Ectodermal cell (in vitro differentiated cells): ENCODE data around the gene RWDD4. TPM values are rescaled to one million over a fixed set of nuclear protein-coding genes. Genes with fewer than 3 reads are reported as not detected.

Experiments
- H3K27ac ChIP-seq: 2 replicates; pipeline ENCODE4 v1.7.0; 2013; ENCODE audit warnings: mild to moderate bottlenecking, low read depth, low read length; ENCODE audit not compliant: insufficient read depth, poor library complexity, severe bottlenecking
- H3K27me3 ChIP-seq: 2 replicates; pipeline ENCODE4 v1.7.0; 2013; ENCODE audit warnings: mild to moderate bottlenecking, low read length; ENCODE audit not compliant: insufficient read depth, control insufficient read depth, poor library complexity, severe bottlenecking
- H3K36me3 ChIP-seq: one replicate; pipeline ENCODE4 v1.7.0; 2013; ENCODE audit warnings: low read length; ENCODE audit not compliant: control insufficient read depth, insufficient read depth
- H3K4me1 ChIP-seq: one replicate; pipeline ENCODE4 v1.7.0; 2013; ENCODE audit warnings: low read length; ENCODE audit not compliant: control insufficient read depth, insufficient read depth
- H3K4me3 ChIP-seq: 2 replicates; pipeline ENCODE4 v1.7.0; 2013; ENCODE audit warnings: low read depth, low read length, control low read depth; ENCODE audit not compliant: insufficient read depth
- H3K9me3 ChIP-seq: 2 replicates; pipeline ENCODE4 v1.7.0; 2013; ENCODE audit warnings: mild to moderate bottlenecking, low read length, moderate library complexity; ENCODE audit not compliant: control insufficient read depth
- WGBS, 2 experiments: methylation state at CpG; one replicate each; pipeline ENCODE4 v1.1.7; 2013; ENCODE audit warnings: missing lambda C conversion rate in 2 of 2; 5-methylcytosine and 5-hydroxymethylcytosine counted together
- polyA plus RNA-seq, 4 experiments: library from polyadenylated mRNA; stranded (reverse); fragments of 50-300 nt; gene quantifications; one replicate each; pipeline ENCODE4 v1.2.3, GENCODE V29; 2013

RWDD4 gene
- polyA plus RNA-seq (2013, experiment 1 of 4): 25.3 TPM
- 25.2 TPM for polyA plus RNA-seq (2013, experiment 2 of 4)
- polyA plus RNA-seq (2013, experiment 3 of 4): 22.0 TPM
- 23.8 TPM for polyA plus RNA-seq (2013, experiment 4 of 4)

GRCh38 chr4:183659029-183659871 lies at the start of gene RWDD4, which contains the start of gene TRAPPC11:
Gene RWDD4 (minus strand): TSS chr4:183659185. CDS start chr4:183658952, 233 bp downstream.
Gene TRAPPC11 (plus strand): TSS chr4:183659293. CDS start chr4:183663868, 4,575 bp downstream.
- H3K36me3 ChIP-seq: peaks cover 7% of the 10 kb centered on the region
- 0 to 1% methylated on average over 57 of the region's 63 CpGs for WGBS, 2 experiments
- H3K4me3 ChIP-seq: peak within 1 kb of the TSS; percentile 95
- H3K27ac ChIP-seq: peak within 1 kb of the TSS; percentile 83
- H3K27me3 ChIP-seq: no peaks in the 10 kb centered on the region
- H3K9me3 ChIP-seq: no peaks in the 10 kb centered on the region
- peaks cover 7% of the 10 kb centered on the region for H3K4me1 ChIP-seq

- WGBS, 2 experiments: 83% methylated on average over 1 of the region's 1 CpG; no CpG with 5 or more reads in 1 of the 2 experiments
- no peaks in the 10 kb centered on the region for H3K9me3 ChIP-seq
- no peak overlapping the region for H3K4me3 ChIP-seq
- no peaks in the 10 kb centered on the region for H3K4me1 ChIP-seq
- no peak overlapping the region for H3K27ac ChIP-seq
- no peaks in the 10 kb centered on the region for H3K27me3 ChIP-seq
- peaks cover 65% of the 10 kb centered on the region for H3K36me3 ChIP-seq
Measured at GRCh38 chr4:183702492-183702891, 43.5 kb upstream of the RWDD4 start.

GRCh38 chr4:183700407-183700806 lies 41.4 kb upstream of the RWDD4 start:
- H3K27me3 ChIP-seq: no peaks in the 10 kb centered on the region
- no peak overlapping the region for H3K27ac ChIP-seq
- H3K4me1 ChIP-seq: no peaks in the 10 kb centered on the region
- H3K9me3 ChIP-seq: no peaks in the 10 kb centered on the region
- 96 to 98% methylated on average over 4 of the region's 4 CpGs for WGBS, 2 experiments
- H3K4me3 ChIP-seq: no peak overlapping the region
- peaks cover 69% of the 10 kb centered on the region for H3K36me3 ChIP-seq

- no peak overlapping the region for H3K4me3 ChIP-seq
- no peaks in the 10 kb centered on the region for H3K27me3 ChIP-seq
- no peak overlapping the region for H3K27ac ChIP-seq
- H3K36me3 ChIP-seq: peaks cover 63% of the 10 kb centered on the region
- H3K4me1 ChIP-seq: no peaks in the 10 kb centered on the region
- H3K9me3 ChIP-seq: no peaks in the 10 kb centered on the region
Measured at GRCh38 chr4:183698909-183699308, 39.9 kb upstream of the RWDD4 start.

- no peak overlapping the region for H3K27ac ChIP-seq
- H3K36me3 ChIP-seq: peaks cover 25% of the 10 kb centered on the region
- H3K27me3 ChIP-seq: no peaks in the 10 kb centered on the region
- no peaks in the 10 kb centered on the region for H3K9me3 ChIP-seq
- H3K4me1 ChIP-seq: no peaks in the 10 kb centered on the region
- no peak overlapping the region for H3K4me3 ChIP-seq
Measured at GRCh38 chr4:183691897-183692296, 32.9 kb upstream of the RWDD4 start.

GRCh38 chr4:183691006-183691405 lies 32.0 kb upstream of the RWDD4 start:
- no peaks in the 10 kb centered on the region for H3K27me3 ChIP-seq
- no peak overlapping the region for H3K27ac ChIP-seq
- H3K9me3 ChIP-seq: no peaks in the 10 kb centered on the region
- H3K36me3 ChIP-seq: peaks cover 21% of the 10 kb centered on the region
- no peaks in the 10 kb centered on the region for H3K4me1 ChIP-seq
- H3K4me3 ChIP-seq: no peak overlapping the region

GRCh38 chr4:183688216-183688615 lies 29.2 kb upstream of the RWDD4 start:
- Histone ChIP-seq H3K27ac (no peak overlapping the region), H3K9me3 (no peaks in the 10 kb centered on the region), H3K27me3 (no peaks in the 10 kb centered on the region), H3K36me3 (peaks cover 10% of the 10 kb centered on the region), H3K4me1 (no peaks in the 10 kb centered on the region), H3K4me3 (no peak overlapping the region)
- WGBS, 2 experiments: 77 to 78% methylated on average over 6 of the region's 6 CpGs

GRCh38 chr4:183686461-183686860 lies 27.5 kb upstream of the RWDD4 start:
- H3K9me3 ChIP-seq: no peaks in the 10 kb centered on the region
- H3K36me3 ChIP-seq: peaks cover 3% of the 10 kb centered on the region
- H3K27ac ChIP-seq: no peak overlapping the region
- H3K4me3 ChIP-seq: no peak overlapping the region
- WGBS, 2 experiments: 94 to 97% methylated on average over 2 of the region's 2 CpGs
- H3K27me3 ChIP-seq: no peaks in the 10 kb centered on the region
- H3K4me1 ChIP-seq: no peaks in the 10 kb centered on the region

- no peaks in the 10 kb centered on the region for H3K9me3 ChIP-seq
- H3K4me3 ChIP-seq: no peak overlapping the region
- no peaks in the 10 kb centered on the region for H3K27me3 ChIP-seq
- H3K36me3 ChIP-seq: peaks cover 8% of the 10 kb centered on the region
- H3K27ac ChIP-seq: no peak overlapping the region
- H3K4me1 ChIP-seq: no peaks in the 10 kb centered on the region
- 94 to 100% methylated on average over 3 of the region's 4 CpGs for WGBS, 2 experiments
Measured at GRCh38 chr4:183681119-183681518, 22.1 kb upstream of the RWDD4 start.

GRCh38 chr4:183675625-183676024 lies 16.6 kb upstream of the RWDD4 start:
- H3K4me3 ChIP-seq: no peak overlapping the region
- H3K27ac ChIP-seq: no peak overlapping the region
- no peaks in the 10 kb centered on the region for H3K27me3 ChIP-seq
- no peaks in the 10 kb centered on the region for H3K4me1 ChIP-seq
- WGBS, 2 experiments: 83 to 90% methylated on average over 4 of the region's 4 CpGs
- H3K9me3 ChIP-seq: no peaks in the 10 kb centered on the region
- peaks cover 5% of the 10 kb centered on the region for H3K36me3 ChIP-seq
